Body of pancreas (tissue), 4 donors: Measurements from ENCODE around the gene DEK.
"Not testable (repeated sequence)": the region's sequence is repeated elsewhere in the genome, so short reads cannot be mapped to it uniquely, and the experiment has no call there.

Experiments
- POLR2A ChIP-seq, 3 donors: fragments of 450-650 bp; IDR thresholded peaks; one replicate each; pipeline ENCODE4 v1.6.1; 2016; ENCODE audit warnings: antibody characterized with exemption in 3 of 3, mild to moderate bottlenecking in 2 of 3
- TF ChIP-seq, protein P1 (sequence below), 7 experiments: fragments of 450-650 bp in 4 of 7; fragments of 200-600 bp in 3 of 7; sonication (generic) in 3 of 7; IDR thresholded peaks; one replicate each; pipeline ENCODE4 v1.5.1; 2016 to 2019; ENCODE audit warnings: antibody characterized with exemption in 7 of 7

DNA sequence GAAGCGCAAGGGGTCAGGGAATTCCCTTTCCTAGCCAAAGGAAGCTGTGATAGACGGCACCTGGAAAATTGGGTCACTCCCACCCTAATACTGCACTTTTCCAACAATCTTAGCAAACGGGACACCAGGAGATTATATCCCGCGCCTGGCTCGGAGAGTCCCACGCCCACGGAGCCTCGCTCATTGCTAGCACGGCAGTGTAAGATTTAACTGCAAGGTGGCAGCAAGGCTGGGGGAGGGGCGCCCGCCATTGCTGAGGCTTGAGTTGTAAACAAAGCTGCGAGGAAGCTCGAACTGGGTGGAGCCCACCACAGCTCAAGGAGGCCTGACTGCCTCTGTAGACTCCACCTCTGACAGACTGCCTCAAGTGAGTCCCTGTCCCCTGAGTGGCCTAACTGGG is 35.7 kb downstream of the DEK start:
- TF ChIP-seq, protein P1, sequence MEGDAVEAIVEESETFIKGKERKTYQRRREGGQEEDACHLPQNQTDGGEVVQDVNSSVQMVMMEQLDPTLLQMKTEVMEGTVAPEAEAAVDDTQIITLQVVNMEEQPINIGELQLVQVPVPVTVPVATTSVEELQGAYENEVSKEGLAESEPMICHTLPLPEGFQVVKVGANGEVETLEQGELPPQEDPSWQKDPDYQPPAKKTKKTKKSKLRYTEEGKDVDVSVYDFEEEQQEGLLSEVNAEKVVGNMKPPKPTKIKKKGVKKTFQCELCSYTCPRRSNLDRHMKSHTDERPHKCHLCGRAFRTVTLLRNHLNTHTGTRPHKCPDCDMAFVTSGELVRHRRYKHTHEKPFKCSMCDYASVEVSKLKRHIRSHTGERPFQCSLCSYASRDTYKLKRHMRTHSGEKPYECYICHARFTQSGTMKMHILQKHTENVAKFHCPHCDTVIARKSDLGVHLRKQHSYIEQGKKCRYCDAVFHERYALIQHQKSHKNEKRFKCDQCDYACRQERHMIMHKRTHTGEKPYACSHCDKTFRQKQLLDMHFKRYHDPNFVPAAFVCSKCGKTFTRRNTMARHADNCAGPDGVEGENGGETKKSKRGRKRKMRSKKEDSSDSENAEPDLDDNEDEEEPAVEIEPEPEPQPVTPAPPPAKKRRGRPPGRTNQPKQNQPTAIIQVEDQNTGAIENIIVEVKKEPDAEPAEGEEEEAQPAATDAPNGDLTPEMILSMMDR (IDR thresholded peaks at IDR 0.05): not testable (repeated sequence)
- TF ChIP-seq POLR2A (IDR thresholded peaks at IDR 0.05): not testable (repeated sequence)
